Measurements from ENCODE around the gene TOMM6. TPM values are rescaled to one million over a fixed set of nuclear protein-coding genes. Genes with fewer than 3 reads are reported as not detected.

The TOMM6 gene
- polyA plus RNA-seq, 3 donors, result 199 to 246 (median 231) TPM

GRCh38 chr6:41778895-41779294 lies 8.6 kb upstream of the TOMM6 start:
- no peak for DNase-seq (ENCODE audit: extremely low read depth in 1 of 11, low read depth in 9 of 11, low spot score in 4 of 11)

GRCh38 chr6:41779336-41779735 lies 8.2 kb upstream of the TOMM6 start:
- DNase-seq (ENCODE audit: extremely low read depth in 1 of 11, low read depth in 9 of 11, low spot score in 4 of 11), result no peak

DNA sequence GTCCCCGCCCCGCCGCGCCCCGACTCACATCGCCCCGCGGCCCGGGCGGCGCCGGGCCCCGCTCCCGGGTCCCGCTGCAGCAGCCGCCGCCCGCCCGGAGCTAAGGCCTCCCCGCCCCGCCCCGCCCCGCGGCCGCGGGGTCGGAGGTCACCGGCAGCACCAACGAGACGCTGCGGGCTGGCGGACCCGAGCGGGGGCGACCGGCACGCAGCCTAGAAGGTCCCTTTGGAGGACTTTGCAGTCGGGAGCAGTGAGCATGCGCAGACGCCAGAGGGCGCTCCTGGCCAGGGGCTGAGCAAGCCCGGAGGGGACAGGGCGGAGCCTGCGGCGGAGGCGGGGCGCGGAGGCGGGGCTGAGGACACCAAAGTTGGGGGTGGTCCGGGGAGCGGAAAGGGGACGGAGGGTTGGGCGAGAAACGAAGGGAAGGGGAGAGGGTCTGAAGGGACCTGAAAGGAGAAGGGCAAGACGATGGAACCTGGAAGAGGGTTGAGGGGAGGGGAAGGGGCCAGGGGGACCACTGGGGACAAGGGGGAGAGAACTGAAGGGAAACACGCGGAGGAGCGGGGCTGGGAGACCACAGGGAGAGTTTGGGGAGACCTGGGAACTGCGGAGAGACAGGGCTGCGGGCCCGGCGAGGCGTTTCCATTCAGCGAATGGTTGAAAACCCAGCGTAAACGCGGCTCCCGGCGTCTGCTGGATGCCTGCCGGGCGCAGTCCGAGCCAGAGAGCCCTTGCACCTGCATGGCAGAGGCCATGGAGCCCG lies 7.5 kb upstream of the TOMM6 start, which contains the start of gene FRS3:
TSS of gene FRS3 (minus strand) at position 113 of the 763 bp plus-strand sequence. CDS start 2,913 bp downstream, outside the sequence.
- DNase-seq (ENCODE audit: extremely low read depth in 1 of 11, low read depth in 9 of 11, low spot score in 4 of 11), result peak; percentile 88 to 96 (median 94)

DNA sequence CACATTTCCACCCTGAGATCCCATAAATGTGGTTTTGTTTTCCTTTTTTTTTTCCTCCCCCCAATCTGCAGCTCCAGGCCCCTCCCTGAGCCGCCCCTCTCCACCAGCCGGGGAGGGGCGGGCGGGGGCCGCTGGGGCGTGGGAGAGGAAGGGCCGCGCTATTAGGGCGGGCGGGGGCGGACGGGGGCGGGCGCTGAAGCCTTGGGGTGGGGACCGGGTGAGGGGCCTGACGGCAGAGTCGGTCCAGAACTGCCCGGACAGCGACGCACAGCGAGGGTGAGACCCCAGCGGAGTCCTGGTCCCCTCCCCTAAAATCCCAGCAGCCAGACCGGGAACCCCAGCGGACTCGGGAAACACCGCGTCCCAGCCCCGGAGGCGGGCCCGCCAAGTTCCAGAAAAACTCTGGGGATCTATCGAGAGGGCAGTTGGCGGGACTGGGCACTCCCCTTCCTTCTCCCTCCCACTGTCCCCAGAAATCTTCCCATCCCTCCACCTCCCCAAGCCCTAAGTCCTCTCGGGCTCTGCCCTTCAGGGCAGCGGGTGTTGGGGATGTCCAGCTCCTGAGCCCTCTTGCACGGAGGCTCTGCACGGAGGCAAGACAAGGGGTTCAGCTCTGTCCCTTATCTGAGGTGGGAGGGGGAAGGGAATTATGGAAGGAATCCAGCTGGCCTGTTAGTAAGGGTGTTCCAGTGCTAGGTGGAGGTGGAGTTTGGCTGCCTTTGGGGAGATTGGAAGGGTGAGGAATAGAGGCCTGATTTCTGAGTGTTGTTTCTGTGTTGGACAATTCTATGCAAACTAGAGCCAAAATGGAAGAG lies 6.7 kb upstream of the TOMM6 start, which contains the start of gene PRICKLE4:
TSS of gene PRICKLE4 (plus strand) at position 232 of the 815 bp plus-strand sequence. CDS start 2,692 bp downstream, outside the sequence.
- no peak for DNase-seq (ENCODE audit: extremely low read depth in 1 of 11, low read depth in 9 of 11, low spot score in 4 of 11)

- no peak for DNase-seq (ENCODE audit: extremely low read depth in 1 of 11, low read depth in 9 of 11, low spot score in 4 of 11)
These were observed 6.1 kb upstream of the TOMM6 start for GRCh38 chr6:41781366-41781730.

GRCh38 chr6:41783106-41783780 lies 4.3 kb upstream of the TOMM6 start:
- no peak for DNase-seq (ENCODE audit: extremely low read depth in 1 of 11, low read depth in 9 of 11, low spot score in 4 of 11)

- no peak for DNase-seq (ENCODE audit: extremely low read depth in 1 of 11, low read depth in 9 of 11, low spot score in 4 of 11)
These were observed 2.8 kb upstream of the TOMM6 start for GRCh38 chr6:41784581-41785171.

DNA sequence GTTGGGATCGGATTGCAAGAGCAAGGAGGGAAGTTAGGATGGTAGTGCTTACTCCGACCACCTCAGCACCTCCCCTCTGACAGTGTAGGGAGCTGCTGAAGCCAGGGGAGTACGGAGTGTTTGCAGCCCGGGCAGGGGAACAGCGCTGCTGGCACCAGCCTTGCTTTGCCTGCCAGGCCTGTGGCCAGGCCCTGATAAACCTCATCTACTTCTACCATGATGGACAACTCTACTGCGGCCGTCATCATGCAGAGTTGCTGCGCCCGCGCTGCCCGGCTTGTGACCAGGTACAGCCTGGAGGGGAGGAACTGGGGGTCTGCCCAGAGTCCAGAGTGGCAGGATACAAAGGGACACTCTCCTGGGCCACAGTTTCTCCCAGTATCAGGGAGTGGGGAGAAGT lies 2.2 kb upstream of the TOMM6 start:
- no peak for DNase-seq (ENCODE audit: extremely low read depth in 1 of 11, low read depth in 9 of 11, low spot score in 4 of 11)

- peak in 1 of 11 donors; percentile 25 for DNase-seq (ENCODE audit: extremely low read depth in 1 of 11, low read depth in 9 of 11, low spot score in 4 of 11)
These were observed 1.6 kb upstream of the TOMM6 start for GRCh38 chr6:41785689-41786450.

DNA sequence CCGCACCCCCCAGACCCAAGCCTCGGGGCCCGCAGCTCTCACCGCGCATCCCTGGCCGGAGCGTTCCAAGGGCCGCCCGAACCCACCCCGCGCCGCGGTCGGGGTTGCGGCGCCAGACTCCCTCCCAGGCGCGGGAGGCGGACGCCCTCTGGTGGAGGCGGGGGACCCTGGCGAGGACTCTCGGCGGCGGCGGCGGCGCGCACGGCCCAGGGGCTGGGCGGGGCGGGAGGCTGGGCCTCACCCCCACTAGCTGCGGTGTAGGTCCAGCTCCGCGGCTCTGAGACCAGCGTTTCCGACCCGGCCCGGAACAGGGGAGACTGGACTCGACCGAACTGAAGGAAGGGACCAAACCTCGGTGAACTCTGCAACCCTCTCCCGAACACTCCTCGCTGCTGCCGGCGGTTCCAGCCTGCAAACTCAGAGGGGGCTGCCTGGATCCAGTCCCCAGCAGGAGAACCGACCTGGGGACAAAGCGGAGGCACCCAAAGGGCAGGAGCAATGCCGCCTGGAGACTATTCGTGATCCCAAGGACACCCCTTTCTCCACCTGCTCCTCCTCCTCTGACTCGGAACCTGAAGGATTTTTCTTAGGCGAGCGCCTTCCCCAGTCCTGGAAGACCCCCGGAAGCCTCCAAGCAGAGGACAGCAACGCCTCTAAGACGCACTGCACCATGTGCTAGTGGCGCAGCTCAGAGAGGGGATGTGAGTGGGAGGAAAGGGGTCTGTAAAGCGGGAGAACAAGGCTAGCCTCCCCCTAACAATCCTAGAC lies 859 bp upstream of the TOMM6 start:
- DNase-seq (ENCODE audit: extremely low read depth in 1 of 11, low read depth in 9 of 11, low spot score in 4 of 11), result peak in 9 of 11 donors; percentile 58 to 85 (median 84)

GRCh38 chr6:41789390-41789724 lies 1.9 kb downstream of the TOMM6 start:
- DNase-seq (ENCODE audit: extremely low read depth in 1 of 11, low read depth in 9 of 11, low spot score in 4 of 11), result no peak

DNA sequence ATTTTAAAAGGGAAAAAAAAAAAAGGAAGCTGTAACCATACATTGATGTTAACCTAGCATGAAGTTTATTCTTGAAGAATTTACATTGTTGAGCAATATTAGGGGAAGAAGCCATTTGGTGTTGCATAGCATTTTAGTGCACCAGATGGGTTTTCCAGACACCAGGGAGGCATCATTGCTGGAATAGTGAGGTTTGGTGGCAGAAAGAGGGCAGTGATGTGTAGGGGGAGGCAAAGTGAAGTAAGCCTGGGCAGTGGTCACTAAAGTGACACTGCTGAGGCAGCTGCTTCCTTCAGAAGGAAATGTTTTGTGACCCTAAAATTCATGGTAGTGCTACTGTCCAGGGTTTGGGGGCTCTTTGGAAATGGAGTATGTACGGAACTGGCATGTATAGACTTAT lies 2.6 kb downstream of the TOMM6 start:
- DNase-seq (ENCODE audit: extremely low read depth in 1 of 11, low read depth in 9 of 11, low spot score in 4 of 11), result no peak

GRCh38 chr6:41791305-41791704 lies 3.8 kb downstream of the TOMM6 start:
- DNase-seq (ENCODE audit: extremely low read depth in 1 of 11, low read depth in 9 of 11, low spot score in 4 of 11), result no peak

DNA sequence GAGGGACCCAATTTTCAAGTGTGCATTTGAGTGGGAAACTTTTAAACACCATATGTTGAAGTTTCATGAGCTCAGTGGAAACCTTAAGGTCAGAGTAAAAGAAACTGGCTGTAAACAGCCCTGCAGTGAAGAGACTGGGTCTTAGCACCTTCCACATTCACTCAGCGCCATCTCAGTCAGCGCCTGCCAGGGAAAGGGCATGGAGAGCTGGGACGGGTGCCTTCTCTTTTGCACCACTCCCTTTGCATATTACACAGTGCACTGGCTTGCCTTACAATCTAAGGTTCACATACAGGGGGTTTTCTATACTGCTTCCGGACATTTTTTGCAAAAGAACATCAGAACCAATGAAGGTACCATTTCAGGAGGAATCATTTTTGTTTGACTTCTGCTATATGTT lies 4.5 kb downstream of the TOMM6 start:
- DNase-seq (ENCODE audit: extremely low read depth in 1 of 11, low read depth in 9 of 11, low spot score in 4 of 11), result no peak

GRCh38 chr6:41796474-41796873 lies 9.0 kb downstream of the TOMM6 start:
- DNase-seq (ENCODE audit: extremely low read depth in 1 of 11, low read depth in 9 of 11, low spot score in 4 of 11), result no peak

DNA sequence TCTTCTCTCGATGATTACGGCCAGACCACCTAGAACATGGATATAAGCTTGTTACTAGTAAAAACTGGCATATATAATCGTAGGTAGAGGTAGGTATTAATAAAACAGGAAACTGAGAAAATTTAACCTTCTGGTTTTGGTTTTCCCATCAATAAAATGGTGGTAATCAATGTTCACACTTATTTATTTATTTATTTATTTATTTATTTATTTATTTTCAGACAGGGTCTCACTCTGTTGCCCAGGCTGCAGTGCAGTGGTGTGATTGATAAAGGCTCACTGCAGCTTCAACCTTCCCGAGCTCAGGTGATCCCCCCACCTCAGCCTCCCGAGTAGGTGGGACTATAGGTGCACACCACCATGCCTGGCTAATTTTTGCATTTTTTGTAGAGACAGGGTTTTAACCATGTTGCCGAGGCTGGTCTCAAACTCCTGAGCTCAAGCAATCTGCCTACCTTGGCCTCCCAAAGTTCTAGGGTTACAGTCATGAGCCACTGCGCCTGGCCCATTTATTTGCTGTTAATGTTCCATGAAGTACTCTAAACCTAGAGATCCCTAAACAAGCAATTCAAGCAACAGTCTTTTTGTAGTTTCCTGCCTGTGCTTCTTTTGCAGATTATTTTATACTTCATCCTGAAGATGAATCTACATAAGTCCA lies 11.5 kb downstream of the TOMM6 start:
- DNase-seq (ENCODE audit: extremely low read depth in 1 of 11, low read depth in 9 of 11, low spot score in 4 of 11), result no peak

DNA sequence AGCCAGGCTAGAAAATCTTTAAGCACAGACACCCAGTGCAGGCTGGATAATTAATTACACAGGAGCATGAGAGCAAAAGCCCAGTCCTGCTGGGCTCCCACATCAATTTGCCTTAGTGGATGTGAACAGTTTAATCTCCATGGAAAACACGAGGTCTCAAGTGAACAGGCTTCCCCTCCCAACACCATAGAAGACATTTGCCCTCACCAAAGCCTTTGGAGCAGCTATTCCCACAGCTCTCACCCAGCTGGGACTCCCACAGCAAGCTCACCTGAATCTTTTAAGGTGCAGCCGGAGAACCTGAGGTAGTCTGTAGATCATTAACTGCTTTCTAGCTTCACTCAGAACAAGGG lies 12.0 kb downstream of the TOMM6 start:
- no peak for DNase-seq (ENCODE audit: extremely low read depth in 1 of 11, low read depth in 9 of 11, low spot score in 4 of 11)

DNA sequence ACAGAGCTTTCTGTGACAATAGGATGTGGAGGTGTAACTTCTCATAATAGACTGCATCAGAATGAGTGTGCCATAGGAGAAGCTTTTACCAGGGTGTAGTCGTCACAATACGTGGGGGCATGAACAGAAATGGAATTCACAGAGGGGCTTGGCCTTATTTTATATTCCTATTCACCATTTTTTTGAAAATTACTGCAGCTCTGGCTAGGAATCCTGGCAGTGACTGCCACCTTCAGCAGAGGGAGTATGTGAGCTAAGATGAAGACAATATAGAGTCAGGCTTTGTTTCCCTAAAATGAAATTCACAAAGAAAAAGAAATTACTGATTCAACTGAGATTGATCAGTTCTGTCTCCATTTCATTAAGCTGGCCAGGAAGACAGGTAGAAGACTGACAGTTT lies 13.9 kb downstream of the TOMM6 start:
- no peak for DNase-seq (ENCODE audit: extremely low read depth in 1 of 11, low read depth in 9 of 11, low spot score in 4 of 11)

All from renal cortex interstitium (tissue), 11 donors.